Fibroblast of peridontal ligament (primary cell): ENCODE results near the gene ZNF616.

Source experiments
- DNase-seq: peaks from one replicate; pipeline ENCODE4 v3.0.0-alpha.2; 2010; ENCODE audit errors: extremely low read depth

Gene ZNF616

DNA sequence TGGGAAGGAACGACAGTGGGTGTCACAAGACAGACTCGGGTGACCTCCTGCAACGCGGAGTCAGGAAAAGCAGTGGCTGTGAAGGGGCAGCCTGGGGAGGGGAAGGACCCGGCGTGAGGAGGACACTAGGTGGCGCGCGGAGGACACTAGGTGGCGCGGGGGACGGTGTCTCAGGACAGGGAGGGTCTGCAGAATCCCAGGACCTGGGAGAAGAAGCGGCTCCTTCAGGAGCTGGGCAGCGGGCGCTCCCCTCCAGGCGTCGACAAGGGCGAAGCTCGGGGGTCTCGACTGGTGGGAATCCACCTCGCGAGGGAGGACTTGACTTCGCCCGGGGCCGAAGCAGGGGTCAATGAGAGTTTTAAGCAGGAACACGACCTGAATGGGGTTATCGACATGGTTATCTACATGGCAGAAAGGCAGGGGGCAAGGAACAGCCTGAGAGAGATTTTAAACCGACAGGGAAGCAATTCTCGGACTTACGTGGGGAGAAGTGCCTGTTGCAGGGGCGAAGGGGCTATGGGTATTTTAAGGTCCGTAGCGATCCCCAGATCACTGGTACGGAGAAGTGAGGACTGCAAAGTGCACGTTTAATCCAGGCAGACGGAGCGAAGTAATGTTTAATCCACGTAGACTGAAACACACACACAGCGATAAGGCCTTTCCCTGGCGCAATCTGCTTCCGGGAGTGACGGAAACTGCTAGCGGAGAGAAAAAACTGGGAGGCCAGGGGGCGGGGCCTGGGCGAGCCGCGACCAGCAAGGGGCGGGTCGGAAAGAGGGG lies at the start of gene ZNF616:
Gene ZNF616 (minus strand): TSS at position 687 of the 780 bp plus-strand sequence. CDS start 9,426 bp downstream, outside the sequence.
- DNase-seq = peak; percentile 91

DNA sequence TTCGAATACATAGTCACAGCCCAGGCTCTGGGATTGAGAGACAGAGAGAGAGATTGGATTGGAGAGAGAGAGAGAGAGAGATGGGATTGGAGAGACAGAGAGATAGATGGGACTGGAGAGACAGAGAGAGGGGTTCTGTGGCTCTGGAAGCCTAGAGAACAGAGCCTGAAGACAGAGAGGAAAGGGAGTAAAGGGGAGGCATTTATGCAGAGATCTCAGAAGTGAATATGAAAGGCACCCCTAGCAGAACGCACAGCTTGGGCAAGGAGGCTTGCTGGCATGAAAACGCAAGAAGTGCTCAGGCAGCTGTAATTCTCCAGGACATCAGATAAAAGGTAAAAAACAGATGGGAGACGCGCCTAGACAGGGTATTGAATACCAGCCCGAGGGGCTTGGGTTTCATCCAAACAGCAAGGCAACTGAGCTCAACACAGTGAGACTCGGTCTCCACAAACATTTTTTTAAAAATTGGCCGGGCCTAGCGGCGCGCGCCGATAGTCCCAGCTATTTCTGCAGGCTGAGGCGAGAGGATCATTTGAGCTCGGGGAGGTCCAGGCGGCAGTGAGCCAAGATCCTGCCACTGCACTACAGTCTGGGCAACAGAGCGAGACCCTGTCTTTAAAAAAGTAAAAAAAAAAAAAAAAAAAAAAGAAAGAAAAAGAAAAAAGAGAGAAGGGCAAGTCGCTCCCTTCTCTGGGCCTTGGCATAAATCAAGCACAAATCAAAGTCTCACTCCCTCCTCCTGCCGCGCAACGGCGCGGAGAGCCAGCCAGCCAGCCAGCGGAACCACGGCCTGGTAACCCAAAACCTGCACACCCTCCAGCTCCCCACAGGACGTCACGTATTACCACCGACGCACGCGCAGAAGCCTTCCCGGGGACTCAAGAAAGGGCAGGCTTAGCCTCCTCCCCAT lies 49.3 kb upstream of the ZNF616 start:
- no peak for DNase-seq

DNA sequence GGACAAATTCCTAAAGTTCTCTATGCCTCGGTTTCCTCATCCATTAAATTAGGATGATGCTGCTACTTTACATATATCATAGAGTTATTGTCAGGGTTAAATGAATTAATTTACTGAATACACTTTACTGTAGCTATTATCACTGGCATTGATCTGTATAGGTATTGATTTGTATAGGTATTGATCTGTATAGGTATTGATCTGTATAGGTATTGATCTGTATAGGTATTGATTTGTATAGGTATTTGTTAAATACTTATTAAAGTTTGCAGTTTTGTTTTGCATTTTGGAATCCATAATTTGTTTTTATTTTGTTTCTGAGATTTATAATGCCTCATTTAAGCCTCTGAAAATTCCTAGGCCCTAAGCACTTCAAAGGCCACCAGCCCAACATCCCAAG lies 47.7 kb upstream of the ZNF616 start:
- no peak for DNase-seq

DNA sequence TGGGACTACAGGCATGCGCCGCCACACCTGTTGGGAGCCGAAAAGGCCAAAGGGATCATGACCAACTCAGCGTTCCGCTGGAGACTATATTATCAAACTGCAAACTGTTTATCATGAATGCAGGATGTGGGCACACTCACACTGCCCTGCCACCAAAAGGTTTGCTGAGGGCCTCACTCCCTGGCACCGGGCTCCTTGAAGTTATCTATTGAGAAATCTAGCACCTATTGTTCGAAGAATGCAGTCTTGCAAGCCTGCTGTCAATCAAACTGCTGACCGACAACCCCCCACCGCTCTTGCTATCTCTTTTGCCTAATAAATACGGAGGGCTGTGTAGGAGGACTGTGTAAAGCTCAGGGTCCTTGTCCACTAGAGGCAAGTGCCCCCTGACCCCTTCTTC lies 36.8 kb upstream of the ZNF616 start:
- DNase-seq = no peak

DNA sequence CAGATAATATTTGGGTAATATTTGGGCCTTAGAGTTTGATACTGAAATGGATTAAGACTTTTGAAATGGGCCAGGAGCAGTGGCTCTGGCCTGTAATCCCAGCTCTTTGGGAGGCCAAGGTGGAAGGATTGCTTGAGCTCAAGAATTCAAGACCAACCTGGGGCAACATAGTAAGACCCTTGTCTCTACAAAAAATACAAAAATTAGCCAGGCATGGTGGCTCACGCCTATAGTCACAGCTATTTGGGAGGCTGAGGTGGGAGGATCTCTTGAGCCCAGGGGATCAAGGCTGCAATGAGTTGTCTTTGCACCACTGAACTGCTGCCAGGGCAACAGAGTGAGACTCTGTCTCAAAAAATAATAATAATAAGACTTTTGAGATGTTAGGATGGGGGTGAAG lies 32.6 kb upstream of the ZNF616 start:
- no peak for DNase-seq

DNA sequence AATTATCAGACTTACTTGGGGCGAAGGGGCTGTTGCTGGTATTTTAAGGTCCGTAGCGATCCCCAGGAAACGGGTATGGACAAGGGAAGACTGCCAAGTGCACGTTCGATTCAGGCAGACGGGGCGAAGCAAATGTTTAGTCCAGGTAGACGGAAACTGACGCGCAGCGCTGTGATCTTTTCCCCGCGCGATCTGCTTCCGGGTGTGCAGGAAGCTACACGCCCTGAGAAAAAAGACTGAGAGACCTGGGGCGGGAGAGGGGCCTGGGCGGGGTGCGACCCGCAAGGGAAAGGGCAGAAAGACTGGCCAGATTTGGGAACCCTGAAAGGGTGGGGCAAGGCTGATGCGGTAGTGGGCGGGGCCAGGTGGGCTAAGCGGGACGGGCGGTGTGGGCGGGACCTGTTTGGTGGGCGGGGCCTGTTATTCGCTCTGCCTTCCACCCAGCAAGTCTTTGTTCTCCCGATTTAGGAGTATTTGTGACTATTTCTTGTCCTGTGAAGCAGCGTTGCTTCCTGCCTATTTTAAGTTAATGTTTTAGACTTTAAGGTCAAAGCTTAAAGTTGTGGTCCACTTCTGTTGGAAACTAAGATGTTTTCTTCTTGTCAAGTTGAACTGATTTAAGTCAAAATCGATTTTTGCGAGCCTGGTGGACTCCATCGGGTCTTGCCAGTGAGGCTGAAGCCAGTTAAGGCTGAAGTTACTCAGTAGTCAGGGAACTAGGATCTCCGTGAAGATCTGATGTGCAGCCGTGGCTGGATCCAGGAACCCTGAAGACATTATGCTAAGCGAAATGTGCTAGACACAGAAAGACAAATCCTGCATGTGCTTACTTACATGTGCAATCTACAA lies 31.8 kb upstream of the ZNF616 start, which contains the start of gene ZNF836:
Gene ZNF836 (minus strand): TSS at position 301 of the 849 bp plus-strand sequence. CDS start 3,549 bp downstream, outside the sequence.
- DNase-seq = peak; percentile 69

DNA sequence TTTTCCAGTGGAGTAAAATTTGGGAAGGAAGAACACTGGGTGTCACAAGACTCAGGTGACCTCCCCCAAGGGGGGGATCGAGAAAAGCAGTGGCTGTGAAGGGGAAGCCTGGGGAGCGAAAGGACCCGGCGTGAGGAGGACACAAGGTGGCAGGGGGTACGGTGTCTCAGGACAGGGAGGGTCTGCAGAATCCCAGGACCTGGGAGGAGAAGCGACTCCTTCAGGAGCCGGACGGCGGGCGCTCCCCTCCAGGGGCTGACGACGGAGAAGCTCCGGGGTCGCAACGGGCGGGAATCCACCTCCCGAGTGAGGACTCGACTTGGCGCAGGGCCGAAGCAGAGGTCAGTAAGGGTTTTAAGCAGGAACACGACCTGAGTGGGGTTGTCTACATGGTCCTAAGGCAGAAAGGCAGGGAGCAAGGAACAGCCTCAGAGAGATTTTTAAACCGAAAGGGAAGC lies 31.2 kb upstream of the ZNF616 start:
- DNase-seq = no peak

DNA sequence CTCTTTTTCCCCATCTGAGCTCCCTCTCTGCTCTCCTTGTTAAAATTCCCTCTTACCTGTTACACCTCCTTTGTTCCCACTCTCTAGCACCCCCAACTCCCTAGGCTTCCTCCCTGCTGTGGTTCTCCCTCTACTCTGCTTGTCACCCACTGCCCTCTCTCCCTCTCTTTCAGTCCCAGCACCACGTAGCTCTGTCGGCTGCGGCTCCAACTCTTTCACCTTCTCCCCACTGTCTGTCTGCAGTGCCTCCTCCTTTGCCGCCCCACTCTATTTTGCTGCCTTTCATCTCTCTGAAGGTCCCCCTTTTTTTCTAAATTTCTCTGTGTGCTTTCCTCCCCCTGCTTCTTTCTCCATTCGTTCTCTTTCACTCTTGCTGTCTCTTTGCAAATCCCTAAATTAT lies 30.6 kb upstream of the ZNF616 start:
- no peak for DNase-seq

DNA sequence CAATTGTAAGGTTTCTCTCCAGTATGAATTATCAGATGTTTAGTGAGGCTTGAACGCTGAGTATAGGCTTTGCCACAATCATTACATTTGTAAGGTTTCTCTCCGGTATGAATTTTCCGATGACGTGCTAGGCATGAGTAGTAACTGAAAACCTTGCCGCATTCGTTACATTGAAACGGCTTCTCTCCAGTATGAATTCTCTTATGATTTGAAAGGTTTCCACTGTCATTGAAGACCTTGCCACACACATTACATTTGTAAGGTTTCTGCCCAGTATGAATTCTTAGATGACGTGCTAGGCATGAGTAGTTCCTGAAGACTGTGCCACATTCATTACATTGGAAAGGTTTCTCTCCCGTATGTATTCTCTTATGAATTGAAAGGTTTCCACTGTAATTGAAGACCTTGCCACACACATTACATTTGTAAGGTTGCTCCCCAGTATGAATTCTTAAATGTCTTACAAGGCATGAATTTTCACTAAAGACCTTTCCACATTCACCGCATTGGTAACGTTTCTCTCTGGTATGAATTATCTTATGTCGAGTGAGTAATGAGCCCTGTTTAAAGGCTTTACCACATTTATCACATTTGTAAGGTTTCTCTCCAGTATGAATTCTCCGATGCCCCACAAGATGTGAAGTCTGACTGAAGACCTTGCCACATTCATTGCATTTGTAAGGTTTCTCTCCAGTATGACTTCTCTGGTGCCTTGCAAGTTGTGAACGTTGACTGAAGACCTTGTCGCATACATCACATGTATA lies 16.0 kb upstream of the ZNF616 start:
- no peak for DNase-seq

DNA sequence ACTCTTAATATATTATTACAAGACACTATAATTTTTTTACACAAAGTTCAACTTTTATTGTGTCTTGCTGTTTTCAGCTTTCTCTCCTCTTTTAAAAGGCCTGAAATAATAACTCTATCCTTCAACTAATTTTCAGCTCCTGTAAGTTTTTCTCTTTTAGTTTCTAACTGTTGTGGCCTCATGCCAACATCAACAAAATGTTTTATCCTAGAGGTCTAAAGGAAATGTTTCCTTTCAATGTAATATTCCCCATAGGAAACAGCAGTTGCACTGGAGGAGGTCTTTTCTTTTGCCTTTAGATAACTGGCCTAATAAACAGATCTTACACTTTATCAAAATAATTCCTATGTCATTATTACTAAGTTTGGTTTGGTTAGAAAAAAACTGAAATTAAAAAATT lies 8.5 kb upstream of the ZNF616 start:
- no peak for DNase-seq

DNA sequence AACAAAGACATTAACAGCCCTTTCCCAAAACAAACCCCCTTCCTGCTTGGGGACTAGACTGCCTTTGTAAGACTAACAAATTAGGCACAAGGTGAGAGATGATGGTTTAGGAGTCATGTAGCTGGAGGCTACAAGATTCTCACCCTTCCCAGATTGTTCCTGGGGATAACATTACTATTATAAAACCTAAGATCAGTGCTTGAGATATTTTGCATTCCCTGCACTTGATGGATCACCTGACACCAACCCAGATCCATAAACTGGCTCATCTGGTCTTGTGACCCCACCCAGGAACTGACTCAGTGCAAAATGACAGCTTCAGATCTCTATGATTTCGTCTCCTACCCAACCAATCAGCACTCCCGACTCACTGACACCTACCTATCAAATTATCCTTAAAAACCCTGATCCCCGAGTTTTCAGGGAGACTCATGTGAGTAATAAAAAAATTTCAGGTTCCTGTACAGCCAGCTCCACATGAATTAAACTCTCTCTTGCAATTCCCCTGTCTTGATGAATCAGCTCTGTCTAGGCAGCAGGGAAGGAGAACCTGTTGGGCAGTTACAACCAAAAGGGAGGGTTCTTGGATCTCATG lies 2.4 kb upstream of the ZNF616 start:
- no peak for DNase-seq

DNA sequence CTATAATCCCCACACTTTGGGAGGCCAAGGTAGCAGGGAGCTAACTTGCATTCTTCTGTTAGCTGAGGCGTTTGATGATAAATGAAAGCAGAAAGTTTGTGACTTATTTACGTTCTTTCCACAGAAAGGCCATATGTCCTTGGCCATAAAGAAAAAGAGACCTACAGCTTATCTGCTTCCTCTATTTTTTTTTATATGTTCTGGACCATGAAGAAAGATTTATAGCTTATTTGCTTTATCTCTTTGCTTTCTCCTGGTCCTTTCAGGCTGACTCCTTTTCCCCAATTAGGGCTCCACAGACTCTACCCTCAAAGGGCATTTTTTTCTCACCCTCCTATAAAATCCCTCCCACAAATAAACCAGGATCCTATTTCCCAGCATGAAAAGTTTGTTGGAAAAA lies 1.5 kb upstream of the ZNF616 start:
- DNase-seq = no peak

DNA sequence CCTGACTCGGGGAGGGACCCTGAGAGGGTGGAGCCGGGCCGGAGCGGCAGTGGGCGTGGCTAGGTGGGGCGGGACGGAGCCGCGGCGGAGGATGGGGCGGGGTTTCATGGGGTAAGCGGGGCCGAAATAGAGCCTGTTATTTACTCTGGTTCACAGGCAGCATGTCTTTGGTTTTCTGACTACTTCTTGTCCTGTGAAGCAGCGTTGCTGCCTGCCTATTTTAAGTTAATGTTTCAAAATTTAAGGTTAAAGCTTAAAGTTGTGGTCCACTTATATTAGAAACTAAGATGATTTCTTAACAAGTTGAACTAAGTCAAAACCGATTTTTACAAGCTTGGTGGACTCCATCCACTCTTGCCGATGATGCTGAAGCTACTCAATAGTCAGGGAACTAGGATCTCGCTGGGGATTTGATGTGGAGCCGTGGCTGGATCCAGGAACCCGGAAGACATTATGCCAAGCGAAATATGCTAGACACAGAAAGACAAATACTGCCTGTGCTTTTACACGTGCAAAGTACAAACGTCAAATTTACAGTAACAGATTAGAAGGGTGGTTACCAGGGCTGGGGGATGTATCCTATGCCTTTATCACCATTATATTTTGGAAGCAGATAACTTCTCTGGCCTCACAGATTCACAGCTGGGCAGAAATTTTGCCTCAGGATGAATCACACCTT lies 433 bp upstream of the ZNF616 start:
- DNase-seq = no peak

DNA sequence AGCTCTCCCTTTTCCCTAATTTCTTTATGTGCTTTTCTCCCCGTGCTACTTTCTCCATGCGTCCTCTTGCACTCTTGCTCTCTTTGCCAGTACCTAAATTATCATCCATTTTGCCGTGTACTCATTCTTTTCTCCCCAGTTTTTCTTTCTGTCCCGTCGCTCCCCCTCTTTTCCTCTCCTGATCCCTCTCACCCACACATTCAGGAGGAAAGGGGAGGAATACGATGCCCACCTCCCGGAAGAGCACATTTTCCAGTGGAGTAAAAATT lies 821 bp downstream of the ZNF616 start:
- no peak for DNase-seq

DNA sequence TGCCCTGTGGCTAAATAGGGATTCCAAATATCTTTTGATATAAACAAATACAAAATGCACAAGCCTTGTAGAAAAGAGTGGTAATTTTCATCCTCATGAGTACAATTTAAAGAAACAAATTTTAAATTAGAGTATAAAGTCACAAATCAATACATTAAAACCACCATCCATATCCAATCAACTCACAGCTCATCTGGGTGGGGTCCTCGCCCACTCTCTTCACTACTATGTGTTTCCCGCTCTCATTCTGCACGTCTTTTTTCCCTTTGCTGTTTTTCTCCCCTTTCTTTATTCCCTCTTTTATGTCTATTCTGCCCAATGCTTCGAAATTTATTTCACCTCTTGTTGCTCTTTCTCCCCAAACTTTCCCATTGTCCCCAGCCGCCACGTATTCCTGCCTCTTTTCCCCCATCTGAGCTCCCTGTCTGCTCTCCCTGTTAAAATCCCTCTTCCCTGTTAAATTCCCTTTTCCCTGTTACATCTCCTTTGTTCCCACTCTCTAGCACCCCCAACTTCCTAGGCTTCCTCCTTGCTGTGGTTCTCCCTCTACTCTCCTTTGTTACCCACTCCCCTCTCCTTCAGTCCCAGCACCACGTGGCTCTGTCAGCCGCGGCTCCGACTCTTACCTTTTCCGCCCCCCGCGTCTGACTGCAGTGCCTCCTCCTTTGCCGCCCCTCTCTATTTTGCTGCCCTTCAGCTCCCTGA lies 1.3 kb downstream of the ZNF616 start:
- DNase-seq = peak; percentile 17

DNA sequence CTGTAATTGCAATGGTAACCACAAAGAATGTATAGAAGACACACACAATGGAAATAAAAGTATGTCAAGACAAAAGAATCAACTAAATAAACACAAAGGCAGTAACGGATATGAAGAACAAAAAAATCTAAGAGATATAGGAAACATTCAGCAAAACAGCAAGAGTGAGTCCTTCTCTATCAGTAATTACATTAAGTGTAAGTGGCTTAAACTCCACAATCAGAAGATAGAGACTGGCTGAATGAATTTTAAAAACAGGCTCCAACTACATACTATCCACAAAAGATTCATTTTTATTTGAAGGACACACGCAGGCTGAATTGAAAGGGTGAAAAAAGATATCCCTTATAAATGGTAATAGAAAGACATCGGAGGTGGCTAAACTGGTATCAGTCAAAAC lies 19.5 kb downstream of the ZNF616 start:
- DNase-seq = no peak

DNA sequence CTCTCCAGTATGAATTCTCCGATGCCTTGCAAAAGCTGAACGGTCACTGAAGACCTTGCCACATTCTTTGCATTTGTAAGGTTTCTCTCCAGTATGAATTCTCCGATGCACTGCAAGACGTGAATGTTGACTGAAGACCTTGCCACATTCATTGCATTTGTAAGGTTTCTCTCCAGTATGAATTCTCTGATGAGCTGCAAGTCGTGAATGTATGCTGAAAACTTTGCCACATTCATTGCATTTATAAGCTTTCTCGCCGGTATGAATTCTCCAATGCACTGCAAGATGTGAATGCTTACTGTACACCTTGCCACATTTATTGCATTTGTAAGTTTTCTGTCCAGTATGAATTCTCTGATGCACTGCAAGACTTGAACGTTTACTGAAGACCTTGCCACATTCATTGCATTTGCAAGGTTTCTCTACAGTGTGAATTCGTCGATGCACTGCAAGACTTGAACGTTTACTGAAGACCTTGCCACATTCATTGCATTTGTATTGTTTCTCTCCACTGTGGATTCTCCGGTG lies 24.1 kb downstream of the ZNF616 start:
- DNase-seq = no peak

DNA sequence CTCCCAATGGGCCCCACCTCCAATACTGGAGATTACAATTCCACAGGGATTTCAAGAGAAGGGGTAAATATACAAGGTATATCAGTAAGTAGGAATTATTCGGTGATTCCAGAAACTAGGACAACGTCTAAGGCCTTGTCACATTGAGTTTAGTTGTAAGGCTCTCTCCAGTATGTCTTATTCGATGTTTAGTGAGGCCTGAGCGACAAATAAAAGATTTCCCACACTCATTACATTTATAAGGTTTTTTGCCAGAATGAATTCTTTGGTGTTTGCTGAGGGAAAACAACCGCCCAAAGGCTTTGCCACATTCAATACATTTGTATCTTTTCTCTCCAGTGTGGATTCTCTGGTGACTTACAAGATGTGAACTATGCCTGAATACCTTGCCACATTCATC lies 25.0 kb downstream of the ZNF616 start:
- no peak for DNase-seq

DNA sequence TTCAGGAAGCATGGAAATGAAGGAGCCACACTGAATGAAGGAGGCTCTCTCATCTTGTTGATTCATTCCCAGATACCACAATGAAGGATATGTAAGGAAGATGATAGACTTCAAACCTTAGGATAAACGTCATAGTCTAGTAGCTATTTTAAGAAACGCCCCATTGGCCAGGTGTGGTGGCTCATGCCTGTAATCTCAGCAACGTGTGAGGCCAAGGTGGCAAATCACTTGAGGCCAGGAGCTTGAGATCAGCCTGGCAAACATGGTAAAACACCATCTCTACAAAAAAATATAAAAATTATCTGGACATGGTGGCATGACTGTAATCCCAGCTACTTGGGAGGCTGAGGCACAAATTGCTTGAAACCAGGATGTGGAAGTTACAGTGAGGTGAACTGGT lies 27.1 kb downstream of the ZNF616 start:
- no peak for DNase-seq
